PFSK-1 (cell line): ENCODE measurements around the gene AIRE.

Experiments used
- FOXP2 ChIP-seq: optimal IDR thresholded peaks from 2 replicates; pipeline ENCODE3; 2011; ENCODE audit warnings: borderline replicate concordance, control low read depth, inconsistent platforms; ENCODE audit not compliant: insufficient read depth; ENCODE audit errors: extremely low read length, extremely low read depth
- POLR2AphosphoS5 ChIP-seq: IDR thresholded peaks from 2 replicates; pipeline ENCODE4 v1.6.1; 2012; ENCODE audit warnings: low read depth, mild to moderate bottlenecking, control low read depth, low read length, moderate library complexity
- SIN3A ChIP-seq: IDR thresholded peaks from 2 replicates; pipeline ENCODE4 v1.6.1; 2012; ENCODE audit warnings: mild to moderate bottlenecking, low read length, moderate library complexity, borderline replicate concordance; ENCODE audit not compliant: insufficient read depth
- TAF1 ChIP-seq: IDR thresholded peaks from 2 replicates; pipeline ENCODE4 v1.6.1; 2012; ENCODE audit warnings: low read length, control low read depth, borderline replicate concordance; ENCODE audit not compliant: insufficient read depth
- TF ChIP-seq, protein P1 (sequence below), 2 experiments: IDR thresholded peaks; 2 replicates each; pipeline versions ENCODE4 v1.6.1 to v1.8.0; 2011 to 2012; ENCODE audit warnings: low read depth in 2 of 2, low read length in 2 of 2, control low read depth in 1 of 2, inconsistent platforms in 1 of 2, mild to moderate bottlenecking in 1 of 2, moderate library complexity in 1 of 2; ENCODE audit not compliant: insufficient read depth in 1 of 2

AIRE gene

DNA sequence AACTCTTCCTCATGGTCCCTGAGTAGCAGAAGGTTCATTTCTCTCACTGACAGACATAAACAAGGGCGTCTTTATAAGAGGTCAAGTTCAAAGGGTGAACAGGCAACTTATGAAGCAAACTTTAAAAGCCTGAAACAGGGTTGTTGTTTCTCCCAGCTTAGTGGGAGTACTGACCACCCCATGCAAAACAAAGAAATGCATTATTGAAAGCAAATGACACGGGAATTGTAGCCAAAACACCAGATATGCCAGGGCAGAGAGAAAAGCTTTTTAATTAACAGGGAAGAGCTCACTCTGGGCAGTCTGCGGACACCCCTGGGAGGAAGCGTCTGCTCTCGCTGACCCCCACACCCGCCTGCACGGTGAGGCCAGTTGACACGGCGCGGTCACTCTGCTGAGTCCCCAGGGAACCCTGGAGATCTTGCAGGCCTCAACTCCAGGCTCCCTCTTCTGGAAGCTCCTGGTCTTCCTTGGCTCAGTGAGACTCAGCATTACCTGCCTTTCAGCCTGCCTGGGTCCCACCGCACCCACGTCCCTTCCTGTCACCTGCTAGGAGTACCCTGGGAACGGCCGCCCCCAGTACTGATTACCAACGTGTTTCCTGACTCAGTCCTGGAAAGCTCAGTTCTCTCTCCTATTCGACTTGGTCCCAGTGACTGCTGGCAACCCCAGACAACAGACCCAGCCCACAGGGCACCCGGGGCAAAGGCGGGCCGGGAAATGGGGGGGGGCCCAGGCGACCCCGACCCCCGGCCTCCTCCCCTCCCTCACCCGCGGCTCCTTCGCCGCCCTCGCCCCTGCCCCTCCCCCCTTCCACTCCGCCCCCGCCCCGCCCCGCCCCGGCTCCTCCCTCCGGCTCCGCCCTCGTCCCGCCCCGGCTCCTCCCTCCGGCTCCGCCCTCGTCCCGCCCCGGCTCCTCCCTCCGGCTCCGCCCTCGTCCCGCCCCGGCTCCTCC, 52.5 kb downstream of the AIRE start:
- TF ChIP-seq TAF1, result no peak
- TF ChIP-seq SIN3A, result no peak
- no peak for TF ChIP-seq FOXP2
- TF ChIP-seq POLR2AphosphoS5, result no peak
- TF ChIP-seq, protein P1, sequence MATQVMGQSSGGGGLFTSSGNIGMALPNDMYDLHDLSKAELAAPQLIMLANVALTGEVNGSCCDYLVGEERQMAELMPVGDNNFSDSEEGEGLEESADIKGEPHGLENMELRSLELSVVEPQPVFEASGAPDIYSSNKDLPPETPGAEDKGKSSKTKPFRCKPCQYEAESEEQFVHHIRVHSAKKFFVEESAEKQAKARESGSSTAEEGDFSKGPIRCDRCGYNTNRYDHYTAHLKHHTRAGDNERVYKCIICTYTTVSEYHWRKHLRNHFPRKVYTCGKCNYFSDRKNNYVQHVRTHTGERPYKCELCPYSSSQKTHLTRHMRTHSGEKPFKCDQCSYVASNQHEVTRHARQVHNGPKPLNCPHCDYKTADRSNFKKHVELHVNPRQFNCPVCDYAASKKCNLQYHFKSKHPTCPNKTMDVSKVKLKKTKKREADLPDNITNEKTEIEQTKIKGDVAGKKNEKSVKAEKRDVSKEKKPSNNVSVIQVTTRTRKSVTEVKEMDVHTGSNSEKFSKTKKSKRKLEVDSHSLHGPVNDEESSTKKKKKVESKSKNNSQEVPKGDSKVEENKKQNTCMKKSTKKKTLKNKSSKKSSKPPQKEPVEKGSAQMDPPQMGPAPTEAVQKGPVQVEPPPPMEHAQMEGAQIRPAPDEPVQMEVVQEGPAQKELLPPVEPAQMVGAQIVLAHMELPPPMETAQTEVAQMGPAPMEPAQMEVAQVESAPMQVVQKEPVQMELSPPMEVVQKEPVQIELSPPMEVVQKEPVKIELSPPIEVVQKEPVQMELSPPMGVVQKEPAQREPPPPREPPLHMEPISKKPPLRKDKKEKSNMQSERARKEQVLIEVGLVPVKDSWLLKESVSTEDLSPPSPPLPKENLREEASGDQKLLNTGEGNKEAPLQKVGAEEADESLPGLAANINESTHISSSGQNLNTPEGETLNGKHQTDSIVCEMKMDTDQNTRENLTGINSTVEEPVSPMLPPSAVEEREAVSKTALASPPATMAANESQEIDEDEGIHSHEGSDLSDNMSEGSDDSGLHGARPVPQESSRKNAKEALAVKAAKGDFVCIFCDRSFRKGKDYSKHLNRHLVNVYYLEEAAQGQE (IDR thresholded peaks at IDR 0.05; ENCODE audit: insufficient read depth in 1 of 2, low read depth in 2 of 2, low read length in 2 of 2), result no peak

DNA sequence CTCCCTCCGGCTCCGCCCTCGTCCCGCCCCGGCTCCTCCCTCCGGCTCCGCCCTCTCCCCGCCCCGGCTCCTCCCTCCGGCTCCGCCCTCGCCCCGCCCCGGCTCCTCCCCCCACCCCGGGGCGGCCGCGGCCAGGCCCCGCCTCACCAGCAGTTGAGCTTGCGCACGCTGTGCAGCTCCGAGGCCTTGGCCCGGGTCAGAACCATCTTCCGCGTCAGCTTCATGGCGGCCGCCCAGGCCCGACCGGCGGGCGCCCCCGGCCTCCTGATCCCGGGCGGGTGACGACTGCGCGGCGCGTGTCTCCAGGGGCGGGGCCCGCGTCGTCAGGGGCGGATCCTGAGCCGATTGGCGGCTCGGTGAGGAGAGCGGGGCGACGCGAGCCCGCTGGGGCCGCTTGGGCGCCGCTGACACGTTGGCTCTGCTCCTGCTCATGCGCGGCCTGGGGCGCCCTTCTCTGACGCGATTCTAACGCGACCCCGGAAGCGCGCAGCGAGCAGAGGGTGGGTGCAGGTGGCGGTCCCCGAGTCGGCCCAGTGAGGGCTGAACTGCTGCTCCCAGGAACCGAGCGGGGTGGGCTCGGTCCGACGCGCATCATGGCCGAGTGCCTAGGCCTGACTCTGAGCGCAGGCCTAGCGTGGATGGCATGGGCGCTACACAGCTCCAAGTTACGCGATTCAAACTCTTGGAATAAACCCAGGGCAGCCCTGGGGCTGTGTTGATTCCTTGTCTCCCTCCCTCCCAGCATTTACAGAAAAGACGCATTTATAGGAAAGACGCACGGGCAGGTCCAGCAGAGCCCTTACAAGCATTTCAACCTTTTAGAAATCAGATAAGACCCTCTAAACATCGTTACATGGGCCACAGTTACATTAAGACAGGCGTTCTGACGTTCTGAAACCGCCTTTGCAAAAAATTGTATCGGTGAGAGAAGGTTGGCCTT, 53.6 kb downstream of the AIRE start, which contains the start of gene CFAP410:
Gene CFAP410, minus strand, starts transcription at position 420 of the 940 bp plus-strand sequence. Its CDS starts 196 bp downstream, at position 224.
- TF ChIP-seq FOXP2 (no peak), POLR2AphosphoS5 (peak; percentile 73), TAF1 (no peak), SIN3A (peak; percentile 93; the same call in 1 of the 2 replicates)
- TF ChIP-seq, protein P1 (IDR thresholded peaks at IDR 0.05; ENCODE audit: insufficient read depth in 1 of 2, low read depth in 2 of 2, low read length in 2 of 2), result peak in 1 of 2 experiments; percentile 58; a peak in 1 of 4 replicates

DNA sequence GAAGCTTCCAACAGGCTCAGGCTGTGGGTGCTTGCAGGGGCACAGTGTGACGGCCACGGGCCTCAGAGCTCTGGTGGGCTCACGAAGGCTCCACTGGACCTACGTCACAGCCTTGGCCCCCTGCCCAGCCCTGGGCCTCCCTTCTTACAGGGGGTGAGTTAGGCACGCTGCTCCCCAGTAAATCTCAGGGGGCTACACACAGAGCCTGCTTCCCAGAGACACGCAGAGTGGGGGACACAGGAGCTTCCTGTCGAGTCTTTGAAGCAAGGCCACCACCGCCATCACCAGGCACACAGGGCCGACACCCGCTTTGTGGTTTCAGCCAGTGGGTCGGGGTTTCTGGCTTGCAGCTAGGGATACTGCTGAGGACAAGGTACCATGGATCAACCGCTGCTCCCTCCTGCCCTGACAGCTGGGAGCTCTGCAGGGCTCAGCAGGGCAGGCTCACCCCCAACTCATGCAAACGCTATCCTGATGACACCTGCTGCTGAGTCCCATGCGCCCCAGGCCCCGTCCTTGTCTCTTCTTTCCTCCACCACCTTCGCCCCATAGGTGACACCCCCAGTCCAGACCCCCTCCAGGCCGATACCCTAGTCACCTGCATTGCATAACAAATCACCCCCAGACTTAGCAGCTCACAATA, 59.0 kb downstream of the AIRE start:
- TF ChIP-seq TAF1 (no peak), POLR2AphosphoS5 (no peak), FOXP2 (no peak), SIN3A (no peak)
- TF ChIP-seq, protein P1 (IDR thresholded peaks at IDR 0.05; ENCODE audit: insufficient read depth in 1 of 2, low read depth in 2 of 2, low read length in 2 of 2), result no peak

DNA sequence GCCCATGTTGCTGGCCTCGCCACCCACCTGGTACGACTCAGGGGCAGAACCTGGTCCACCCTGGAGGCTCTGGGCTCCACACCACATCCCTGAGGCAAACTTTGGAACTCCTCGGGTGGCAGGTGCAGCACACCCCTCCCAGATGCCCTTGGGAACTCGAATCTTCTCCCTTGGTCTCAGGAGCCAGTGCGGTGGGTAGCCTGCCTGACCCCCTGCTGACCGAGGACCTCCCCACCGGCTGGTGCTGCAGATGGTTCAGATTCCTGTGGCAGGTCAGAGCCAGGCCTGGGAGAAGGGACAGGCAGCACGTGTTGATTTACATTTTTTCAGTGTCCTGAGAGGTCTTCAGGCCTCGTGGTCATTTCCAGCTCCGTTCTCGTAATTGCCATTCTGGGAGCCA, 59.8 kb downstream of the AIRE start:
- no peak for TF ChIP-seq SIN3A
- TF ChIP-seq, protein P1 (IDR thresholded peaks at IDR 0.05; ENCODE audit: insufficient read depth in 1 of 2, low read depth in 2 of 2, low read length in 2 of 2), result no peak
- no peak for TF ChIP-seq FOXP2
- TF ChIP-seq TAF1, result no peak
- no peak for TF ChIP-seq POLR2AphosphoS5
